Caco-2 (cell line): ENCODE data around the gene FHAD1. TPM values are rescaled to one million over a fixed set of nuclear protein-coding genes. Genes with fewer than 3 reads are reported as not detected.

ENCODE experiments used
- BruUV-seq: library from RNA; stranded (reverse); fragments of 400-500 nt; replicated peaks from 2 replicates; lab custom pipeline; 2021; lab: Mats Ljungman, UMichigan
- CTCF ChIA-PET: fragments of 300-600 bp; sonication (Branson Sonifier 250); formaldehyde crosslinking; loops from one replicate; lab custom pipeline; 2022; ENCODE audit warnings: antibody characterized with exemption; lab: Charles Lee
- POLR2A ChIA-PET: fragments of 300-600 bp; sonication (Branson Sonifier 250); formaldehyde crosslinking; loops from one replicate; lab custom pipeline; 2022; ENCODE audit warnings: antibody characterized with exemption; lab: Charles Lee
- DNase-seq, 2 experiments: peaks; one replicate each; pipeline versions ENCODE4 v3.0.0 to v3.0.0-alpha.2; 2020 to 2022
- H3K27me3 ChIP-seq: replicated peaks from 2 replicates; pipeline ENCODE4 v1.6.0; 2011; ENCODE audit warnings: low read length; ENCODE audit not compliant: control insufficient read depth, insufficient read depth
- H3K36me3 ChIP-seq: 2 replicates; pipeline ENCODE4 v1.5.1; 2011; ENCODE audit warnings: low read length; ENCODE audit not compliant: control insufficient read depth, insufficient read depth
- H3K4me1 ChIP-seq: fragments of 250-450 bp; sonication (Bioruptor Pico); 2 replicates; pipeline ENCODE4 v1.5.1; 2020; ENCODE audit warnings: mild to moderate bottlenecking
- H3K4me3 ChIP-seq: 2 replicates; pipeline ENCODE4 v1.5.1; 2011; ENCODE audit warnings: low read depth, mild to moderate bottlenecking, control low read depth, low read length
- H3K9me3 ChIP-seq: fragments of 250-450 bp; sonication (Bioruptor Pico); 2 replicates; pipeline ENCODE4 v1.5.1; 2020; ENCODE audit warnings: mild to moderate bottlenecking, moderate library complexity
- H3K27ac Mint-ChIP-seq: one replicate; pipeline ENCODE4 v1.8.0; 2022; ENCODE audit warnings: mixed read lengths; ENCODE audit not compliant: unreplicated experiment
- H3K27me3 Mint-ChIP-seq: one replicate; pipeline ENCODE4 v1.8.0; 2022; ENCODE audit warnings: mixed read lengths; ENCODE audit not compliant: insufficient read depth, unreplicated experiment
- H3K36me3 Mint-ChIP-seq: one replicate; pipeline ENCODE4 v1.8.0; 2022; ENCODE audit warnings: mild to moderate bottlenecking, mixed read lengths; ENCODE audit not compliant: insufficient read depth, unreplicated experiment
- H3K4me1 Mint-ChIP-seq: one replicate; pipeline ENCODE4 v1.8.0; 2022; ENCODE audit warnings: low read depth, mixed read lengths; ENCODE audit not compliant: unreplicated experiment
- H3K4me3 Mint-ChIP-seq: one replicate; pipeline ENCODE4 v1.8.0; 2022; ENCODE audit warnings: mild to moderate bottlenecking, moderate library complexity, mixed read lengths; ENCODE audit not compliant: unreplicated experiment
- H3K9me3 Mint-ChIP-seq: one replicate; pipeline ENCODE4 v1.8.0; 2022; ENCODE audit warnings: mixed read lengths; ENCODE audit not compliant: unreplicated experiment
- intact Hi-C: fragments of 100-400 bp; cut with micrococcal nuclease; formaldehyde crosslinking; loops from one replicate; pipeline ENCODE4 v1.10.0; 2022; ENCODE audit not compliant: unreplicated experiment
- total RNA-seq: library from RNA; stranded (reverse); gene quantifications from 2 replicates; pipeline ENCODE4 v1.2.3, GENCODE V29; 2022
- TF ChIP-seq, protein P1 (sequence below), 2 experiments: fragments of 200-600 bp in 1 of 2; IDR thresholded peaks; 1 replicate in 1 of 2; 2 replicates in 1 of 2; pipeline versions ENCODE4 v1.5.1 to v1.8.0; 2011 to 2022; ENCODE audit warnings: antibody characterized with exemption in 1 of 2, control low read depth in 1 of 2, inconsistent platforms in 1 of 2, low read depth in 1 of 2, low read length in 1 of 2, mild to moderate bottlenecking in 1 of 2, moderate library complexity in 1 of 2; ENCODE audit not compliant: insufficient read depth in 1 of 2, severe bottlenecking in 1 of 2, unreplicated experiment in 1 of 2

Gene FHAD1
- total RNA-seq, 1 experiment from 2014 or later = 0.18 TPM

GRCh38 chr1:15390667-15391066 lies 143.6 kb downstream of the FHAD1 start:
- CTCF ChIA-PET = interaction anchor here (0.6 kb wide), 1 partner anchor 655 kb away, joined by 5 read pairs; no protein-coding TSS in a partner anchor
- Mint-ChIP-seq H3K9me3 (no peaks in the 10 kb centered on the region), H3K27ac (no peak overlapping the region)

GRCh38 chr1:15391366-15391765 lies 144.3 kb downstream of the FHAD1 start:
- Histone ChIP-seq H3K4me3 (no peak overlapping the region), H3K27me3 (no peaks in the 10 kb centered on the region), H3K9me3 (no peaks in the 10 kb centered on the region), H3K4me1 (peaks cover 4% of the 10 kb centered on the region; the same call in 1 of the 2 replicates), H3K36me3 (no peaks in the 10 kb centered on the region)
- Mint-ChIP-seq H3K27ac (no peak overlapping the region), H3K4me1 (no peaks in the 10 kb centered on the region), H3K9me3 (no peaks in the 10 kb centered on the region), H3K36me3 (no peaks in the 10 kb centered on the region), H3K4me3 (no peak overlapping the region), H3K27me3 (no peaks in the 10 kb centered on the region)
- DNase-seq = no peak
- ChIA-PET POLR2A (no interaction called here), CTCF (no interaction called here)
- BruUV-seq = no TSS peak
- TF ChIP-seq, protein P1, sequence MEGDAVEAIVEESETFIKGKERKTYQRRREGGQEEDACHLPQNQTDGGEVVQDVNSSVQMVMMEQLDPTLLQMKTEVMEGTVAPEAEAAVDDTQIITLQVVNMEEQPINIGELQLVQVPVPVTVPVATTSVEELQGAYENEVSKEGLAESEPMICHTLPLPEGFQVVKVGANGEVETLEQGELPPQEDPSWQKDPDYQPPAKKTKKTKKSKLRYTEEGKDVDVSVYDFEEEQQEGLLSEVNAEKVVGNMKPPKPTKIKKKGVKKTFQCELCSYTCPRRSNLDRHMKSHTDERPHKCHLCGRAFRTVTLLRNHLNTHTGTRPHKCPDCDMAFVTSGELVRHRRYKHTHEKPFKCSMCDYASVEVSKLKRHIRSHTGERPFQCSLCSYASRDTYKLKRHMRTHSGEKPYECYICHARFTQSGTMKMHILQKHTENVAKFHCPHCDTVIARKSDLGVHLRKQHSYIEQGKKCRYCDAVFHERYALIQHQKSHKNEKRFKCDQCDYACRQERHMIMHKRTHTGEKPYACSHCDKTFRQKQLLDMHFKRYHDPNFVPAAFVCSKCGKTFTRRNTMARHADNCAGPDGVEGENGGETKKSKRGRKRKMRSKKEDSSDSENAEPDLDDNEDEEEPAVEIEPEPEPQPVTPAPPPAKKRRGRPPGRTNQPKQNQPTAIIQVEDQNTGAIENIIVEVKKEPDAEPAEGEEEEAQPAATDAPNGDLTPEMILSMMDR (IDR thresholded peaks at IDR 0.05; ENCODE audit: insufficient read depth in 1 of 2, low read depth in 1 of 2, low read length in 1 of 2, severe bottlenecking in 1 of 2, unreplicated experiment in 1 of 2) = no peak
- intact Hi-C loops = no loop called here

More at GRCh38 chr1:15390667-15391066, 143.6 kb downstream of the FHAD1 start:
- H3K4me1 ChIP-seq = peaks cover 4% of the 10 kb centered on the region; the same call in 1 of the 2 replicates
- no peak overlapping the region for H3K4me3 ChIP-seq
- H3K27me3 ChIP-seq = no peaks in the 10 kb centered on the region
- H3K4me3 Mint-ChIP-seq = no peak overlapping the region
- no peaks in the 10 kb centered on the region for H3K9me3 ChIP-seq
- no peaks in the 10 kb centered on the region for H3K27me3 Mint-ChIP-seq
- TF ChIP-seq, protein P1 (IDR thresholded peaks at IDR 0.05; ENCODE audit: insufficient read depth in 1 of 2, low read depth in 1 of 2, low read length in 1 of 2, severe bottlenecking in 1 of 2, unreplicated experiment in 1 of 2) = no peak
- POLR2A ChIA-PET = no interaction called here
- H3K36me3 ChIP-seq = no peaks in the 10 kb centered on the region
- intact Hi-C loops = no loop called here
- no TSS peak for BruUV-seq
- H3K4me1 Mint-ChIP-seq = no peaks in the 10 kb centered on the region
- DNase-seq = no peak
- H3K36me3 Mint-ChIP-seq = no peaks in the 10 kb centered on the region

DNA sequence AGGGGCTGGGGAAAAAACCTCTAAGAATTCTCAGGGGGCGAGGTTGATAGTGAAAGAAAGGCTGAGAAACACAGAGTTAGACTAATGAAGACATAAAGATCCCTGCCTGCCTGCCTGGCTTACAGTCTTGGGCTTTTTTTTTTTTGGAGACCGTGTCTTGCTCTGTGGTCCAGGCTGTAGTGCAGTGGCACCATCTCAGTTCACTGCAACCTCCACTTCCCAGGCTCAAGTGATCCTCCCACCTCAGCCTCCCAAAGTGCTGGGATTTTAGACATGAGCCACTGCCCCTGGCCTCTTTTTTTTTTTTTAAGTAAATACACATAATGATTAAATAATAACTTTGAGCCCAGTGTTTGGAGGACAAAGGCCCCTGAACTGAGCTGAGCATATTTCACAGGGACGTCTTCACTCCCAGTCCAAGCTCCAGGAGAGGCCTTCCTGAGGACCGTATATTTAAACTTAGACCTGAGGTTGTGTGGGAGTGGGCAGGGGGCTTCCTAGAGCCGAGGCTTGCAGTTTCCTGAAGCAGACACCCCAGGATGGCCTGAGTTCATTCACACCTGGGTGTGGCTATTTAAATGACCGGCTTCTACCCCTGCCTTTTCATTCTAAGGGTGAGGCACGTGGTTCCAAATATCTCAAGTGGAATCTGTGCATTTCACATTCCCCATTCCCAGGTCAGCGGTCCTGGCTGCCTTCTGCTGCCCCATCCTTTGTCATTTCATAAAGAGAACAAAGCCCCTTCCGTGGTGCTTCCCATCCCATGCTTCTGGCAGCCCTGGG lies 146.6 kb downstream of the FHAD1 start:
- intact Hi-C loops = no loop called here
- H3K4me1 ChIP-seq = peaks cover 4% of the 10 kb centered on the region; the same call in 1 of the 2 replicates
- DNase-seq = no peak
- no peak overlapping the region for H3K4me3 ChIP-seq
- ChIA-PET CTCF (no interaction called here), POLR2A (no interaction called here)
- Mint-ChIP-seq H3K27me3 (no peaks in the 10 kb centered on the region), H3K9me3 (no peaks in the 10 kb centered on the region), H3K4me1 (no peaks in the 10 kb centered on the region), H3K36me3 (no peaks in the 10 kb centered on the region), H3K4me3 (no peak overlapping the region), H3K27ac (no peak overlapping the region)
- BruUV-seq = no TSS peak
- no peaks in the 10 kb centered on the region for H3K9me3 ChIP-seq
- no peaks in the 10 kb centered on the region for H3K36me3 ChIP-seq
- TF ChIP-seq, protein P1 (IDR thresholded peaks at IDR 0.05; ENCODE audit: insufficient read depth in 1 of 2, low read depth in 1 of 2, low read length in 1 of 2, severe bottlenecking in 1 of 2, unreplicated experiment in 1 of 2) = no peak
- no peaks in the 10 kb centered on the region for H3K27me3 ChIP-seq
